Left ventricle myocardium inferior (tissue), 1 donor: ENCODE measurements around the gene CD300LD. TPM values are rescaled to one million over a fixed set of nuclear protein-coding genes. Genes with fewer than 3 reads are reported as not detected.

Source experiments
- DNase-seq: peaks from one replicate; pipeline ENCODE4 v3.0.0-alpha.2; 2020
- H3K27ac ChIP-seq: fragments of 200-600 bp; replicated peaks from 2 replicates; pipeline ENCODE4 v1.8.0; 2021
- H3K27me3 ChIP-seq: fragments of 200-600 bp; 2 replicates; pipeline ENCODE4 v1.8.0; 2021; ENCODE audit warnings: low read depth
- H3K36me3 ChIP-seq: fragments of 200-600 bp; 2 replicates; pipeline ENCODE4 v1.8.0; 2021
- H3K4me1 ChIP-seq: fragments of 200-600 bp; 2 replicates; pipeline ENCODE4 v1.8.0; 2021
- H3K4me3 ChIP-seq: fragments of 200-600 bp; 2 replicates; pipeline ENCODE4 v1.8.0; 2021; ENCODE audit warnings: mild to moderate bottlenecking, moderate library complexity
- H3K9me3 ChIP-seq: fragments of 200-600 bp; replicated peaks from 2 replicates; pipeline ENCODE4 v1.8.0; 2021
- intact Hi-C: fragments of 100-400 bp; cut with micrococcal nuclease; formaldehyde crosslinking; loops from one replicate; pipeline ENCODE4 v1.11.0; 2022
- total RNA-seq: library from RNA; stranded (reverse); fragmentation: NEBNext Ultra II Directional; extraction: Animal tissue kit (Norgen Biotek cat#: 25700); gene quantifications from one replicate; pipeline ENCODE4 v1.2.1, GENCODE V29; 2021
- TF ChIP-seq, protein P1 (sequence below): fragments of 200-600 bp; IDR thresholded peaks from 2 replicates; pipeline ENCODE4 v1.8.0; 2021; ENCODE audit warnings: antibody characterized with exemption, mild to moderate bottlenecking, borderline replicate concordance
- donor health status: DM: no; HTN: yes; CAD: no; lungs with severe emphysema.

Gene CD300LD
- total RNA-seq, 1 donor from 2014 or later: not detected

DNA sequence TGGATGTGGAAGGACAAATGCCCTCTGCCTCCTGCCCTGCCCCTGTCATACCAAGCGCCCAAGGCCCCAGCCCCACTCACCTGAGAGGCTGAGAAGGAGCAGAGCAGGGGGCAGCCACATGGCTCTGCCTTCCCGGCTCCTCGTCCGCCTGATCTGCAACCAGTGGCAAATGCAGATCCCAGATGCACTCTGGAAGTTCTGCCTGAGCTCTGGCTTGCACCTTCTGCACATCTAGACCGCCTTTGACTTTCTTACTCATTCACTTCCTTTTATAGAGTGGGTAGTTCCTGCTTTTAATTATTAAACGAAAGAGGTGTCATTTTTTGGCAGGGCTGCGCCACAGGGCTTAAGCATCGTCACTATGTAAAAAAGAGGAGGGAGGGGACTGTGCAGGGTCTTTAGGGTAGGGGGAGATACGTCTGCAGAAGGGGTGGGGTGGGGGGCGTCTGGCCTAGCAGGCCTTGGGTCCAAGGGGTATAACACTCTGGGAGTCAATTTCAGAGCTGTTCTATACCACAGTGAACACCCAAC lies 60.8 kb downstream of the CD300LD start, which contains the start of gene CD300LB:
Gene CD300LB (minus strand): TSS at position 245 of the 531 bp plus-strand sequence. CDS start 125 bp downstream, at position 120.
- intact Hi-C loops: no loop called here
- no peak within 1 kb of the TSS for H3K27ac ChIP-seq

DNA sequence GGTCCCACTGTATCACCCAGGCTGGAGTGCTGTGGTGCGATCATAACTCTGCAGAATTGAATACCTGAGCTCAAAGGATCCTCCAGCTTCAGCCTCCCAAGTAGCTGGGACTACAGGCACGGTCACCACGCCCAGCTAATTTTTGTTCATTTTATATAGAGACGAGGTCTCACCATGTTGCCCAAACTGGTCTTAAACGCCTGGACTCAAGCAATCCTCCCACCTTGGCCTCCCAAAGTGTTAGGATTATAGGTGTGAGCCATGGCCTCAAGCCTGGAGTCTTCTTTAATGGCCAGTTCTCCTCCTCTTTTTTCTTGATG lies 61.3 kb downstream of the CD300LD start:
- H3K27ac ChIP-seq: no peak overlapping the region
- TF ChIP-seq, protein P1, sequence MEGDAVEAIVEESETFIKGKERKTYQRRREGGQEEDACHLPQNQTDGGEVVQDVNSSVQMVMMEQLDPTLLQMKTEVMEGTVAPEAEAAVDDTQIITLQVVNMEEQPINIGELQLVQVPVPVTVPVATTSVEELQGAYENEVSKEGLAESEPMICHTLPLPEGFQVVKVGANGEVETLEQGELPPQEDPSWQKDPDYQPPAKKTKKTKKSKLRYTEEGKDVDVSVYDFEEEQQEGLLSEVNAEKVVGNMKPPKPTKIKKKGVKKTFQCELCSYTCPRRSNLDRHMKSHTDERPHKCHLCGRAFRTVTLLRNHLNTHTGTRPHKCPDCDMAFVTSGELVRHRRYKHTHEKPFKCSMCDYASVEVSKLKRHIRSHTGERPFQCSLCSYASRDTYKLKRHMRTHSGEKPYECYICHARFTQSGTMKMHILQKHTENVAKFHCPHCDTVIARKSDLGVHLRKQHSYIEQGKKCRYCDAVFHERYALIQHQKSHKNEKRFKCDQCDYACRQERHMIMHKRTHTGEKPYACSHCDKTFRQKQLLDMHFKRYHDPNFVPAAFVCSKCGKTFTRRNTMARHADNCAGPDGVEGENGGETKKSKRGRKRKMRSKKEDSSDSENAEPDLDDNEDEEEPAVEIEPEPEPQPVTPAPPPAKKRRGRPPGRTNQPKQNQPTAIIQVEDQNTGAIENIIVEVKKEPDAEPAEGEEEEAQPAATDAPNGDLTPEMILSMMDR: no peak
- peaks cover 36% of the 10 kb centered on the region for H3K27me3 ChIP-seq
- DNase-seq: no peak
- intact Hi-C loops: no loop called here
- no peaks in the 10 kb centered on the region for H3K4me1 ChIP-seq
- H3K36me3 ChIP-seq: no peaks in the 10 kb centered on the region
- no peak overlapping the region for H3K4me3 ChIP-seq
- H3K9me3 ChIP-seq: peaks cover 9% of the 10 kb centered on the region

More for the DNA sequence above, 60.8 kb downstream of the CD300LD start, which contains the start of gene CD300LB:
- Histone ChIP-seq H3K9me3 (peaks cover 11% of the 10 kb centered on the region), H3K27me3 (peaks cover 41% of the 10 kb centered on the region), H3K36me3 (no peaks in the 10 kb centered on the region), H3K4me1 (no peaks in the 10 kb centered on the region), H3K4me3 (no peak within 1 kb of the TSS)
- DNase-seq: no peak
- TF ChIP-seq, protein P1: no peak

Other genes with a start within 250 kb of the CD300LD start
- gene BTBD17, start 230.4 kb downstream of the CD300LD start, total RNA-seq: not detected
- not detected for gene GPR142, start 224.8 kb downstream of the CD300LD start, total RNA-seq
- 32.0 TPM for gene GPRC5C, start 160.2 kb downstream of the CD300LD start, total RNA-seq
- gene CD300A, start 125.6 kb downstream of the CD300LD start, total RNA-seq: 1.2 TPM
- gene CD300LB, start 60.8 kb downstream of the CD300LD start, total RNA-seq: not detected
- gene CD300C, start 46.2 kb downstream of the CD300LD start, total RNA-seq: 0.71 TPM
- not detected for gene CD300H, start 24.8 kb downstream of the CD300LD start, total RNA-seq
- gene CD300E, start 31.5 kb upstream of the CD300LD start, total RNA-seq: 0.30 TPM
- gene CD300LF, start 120.6 kb upstream of the CD300LD start, total RNA-seq: 0.55 TPM
- 1.9 TPM for gene RAB37, start 145.0 kb upstream of the CD300LD start, total RNA-seq
- 11.3 TPM for gene NHERF1, start 156.3 kb upstream of the CD300LD start, total RNA-seq
- 18.6 TPM for gene NAT9, start 184.1 kb upstream of the CD300LD start, total RNA-seq